Hematopoietic multipotent progenitor cell treated with erythropoietin and hydrocortisone succinate and interleukin-3 and kit ligand, for 15 days (in vitro differentiated cells): ENCODE measurements around the gene ANKAR.
A peak's percentile ranks its signal among the peaks of the same experiment; 100 is the strongest.
"Not testable (repeated sequence)": the region's sequence is repeated elsewhere in the genome, so short reads cannot be mapped to it uniquely, and the experiment has no call there.

ENCODE experiments used
- DNase-seq: peaks from one replicate; pipeline ENCODE4 v3.0.0-alpha.2; 2015; ENCODE audit warnings: low spot score

The ANKAR gene, protein sequence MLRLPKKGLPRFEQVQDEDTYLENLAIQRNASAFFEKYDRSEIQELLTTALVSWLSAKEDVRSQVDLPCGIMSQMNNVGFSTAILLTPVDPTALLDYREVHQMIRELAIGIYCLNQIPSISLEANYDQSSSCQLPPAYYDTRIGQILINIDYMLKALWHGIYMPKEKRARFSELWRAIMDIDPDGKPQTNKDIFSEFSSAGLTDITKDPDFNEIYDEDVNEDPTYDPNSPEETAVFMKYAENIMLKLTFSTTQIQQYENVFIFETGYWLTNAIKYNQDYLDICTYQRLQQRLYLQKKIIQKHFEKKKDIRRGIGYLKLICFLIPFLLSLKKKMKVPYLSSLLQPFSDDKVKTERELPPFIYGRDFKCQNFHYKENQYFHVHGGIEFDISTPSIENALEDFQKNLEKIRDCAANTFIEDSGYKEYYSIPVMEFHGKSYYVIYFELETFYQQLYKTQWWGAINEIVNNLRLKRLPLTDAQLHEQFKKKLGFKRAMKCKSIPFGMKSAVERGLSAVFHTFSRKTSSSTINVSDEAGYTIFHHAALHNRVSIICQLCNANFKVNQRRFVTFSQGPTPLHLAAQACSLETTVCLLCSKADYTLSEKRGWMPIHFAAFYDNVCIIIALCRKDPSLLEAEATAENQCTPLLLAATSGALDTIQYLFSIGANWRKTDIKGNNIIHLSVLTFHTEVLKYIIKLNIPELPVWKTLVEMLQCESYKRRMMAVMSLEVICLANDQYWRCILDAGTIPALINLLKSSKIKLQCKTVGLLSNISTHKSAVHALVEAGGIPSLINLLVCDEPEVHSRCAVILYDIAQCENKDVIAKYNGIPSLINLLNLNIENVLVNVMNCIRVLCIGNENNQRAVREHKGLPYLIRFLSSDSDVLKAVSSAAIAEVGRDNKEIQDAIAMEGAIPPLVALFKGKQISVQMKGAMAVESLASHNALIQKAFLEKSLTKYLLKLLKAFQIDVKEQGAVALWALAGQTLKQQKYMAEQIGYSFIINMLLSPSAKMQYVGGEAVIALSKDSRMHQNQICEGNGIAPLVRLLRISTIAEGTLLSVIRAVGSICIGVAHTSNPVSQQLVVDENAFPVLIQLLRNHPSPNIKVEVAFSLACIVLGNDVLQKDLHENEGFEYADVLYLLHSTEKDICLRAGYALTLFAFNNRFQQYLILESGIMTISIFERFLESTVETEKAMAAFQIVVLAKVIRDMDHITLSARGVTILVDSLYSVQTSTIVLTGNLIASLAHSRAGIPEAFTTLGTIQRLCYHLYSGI (N-terminal part only)

GRCh38 chr2:189674374-189675112, at the start of gene ANKAR:
Gene ANKAR (plus strand): TSS chr2:189674670. CDS start chr2:189676491, 1,821 bp downstream.
- peak; percentile 85 for DNase-seq

GRCh38 chr2:189625636-189626035, 48.8 kb upstream of the ANKAR start:
- DNase-seq, result no peak

- no peak for DNase-seq
These were observed 46.7 kb upstream of the ANKAR start for GRCh38 chr2:189627789-189628188.

- DNase-seq, result peak; percentile 53
These were observed 45.5 kb upstream of the ANKAR start for GRCh38 chr2:189628817-189629530.

DNA sequence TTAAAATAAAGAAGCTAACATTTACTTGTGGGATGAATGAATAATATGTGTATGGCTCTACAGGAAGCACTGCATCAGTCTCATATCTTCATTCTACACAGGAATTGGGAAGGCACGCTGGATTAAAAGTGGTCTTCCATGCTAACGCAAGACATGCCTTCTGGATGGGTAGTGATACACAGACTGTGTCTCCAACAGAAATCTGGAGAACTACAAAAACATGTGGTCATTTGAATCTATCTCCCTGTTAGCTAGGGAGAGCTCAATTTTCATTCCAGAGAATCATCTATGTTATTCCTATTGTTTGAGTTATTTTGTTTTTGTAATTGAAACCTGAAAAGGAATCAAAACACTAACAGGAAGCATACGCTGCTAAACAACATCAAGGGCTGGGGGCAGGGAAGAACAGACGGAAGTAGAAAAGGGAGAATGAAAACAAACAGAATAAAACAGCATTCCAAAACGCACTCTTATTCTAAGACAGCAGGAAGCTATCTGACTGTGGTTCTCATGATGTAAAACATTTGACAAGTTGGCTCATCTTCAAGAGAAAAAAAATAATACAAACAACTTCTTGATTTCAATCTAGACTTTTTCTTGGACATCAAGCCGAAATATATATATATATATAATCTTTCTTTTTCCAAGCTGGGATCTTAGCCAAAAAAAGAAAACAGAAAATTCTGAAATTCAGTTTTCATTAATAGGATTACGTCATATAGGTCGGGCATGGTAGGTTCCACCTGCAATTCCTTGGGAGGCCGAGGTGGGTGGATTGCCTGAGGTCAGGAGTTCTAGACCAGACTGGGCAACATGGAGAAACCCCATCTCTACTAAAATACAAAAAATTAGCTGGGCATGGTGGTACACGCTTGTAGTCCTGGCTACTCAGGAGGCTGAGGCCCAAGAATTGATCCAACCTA, 44.7 kb upstream of the ANKAR start:
- DNase-seq, result no peak

DNA sequence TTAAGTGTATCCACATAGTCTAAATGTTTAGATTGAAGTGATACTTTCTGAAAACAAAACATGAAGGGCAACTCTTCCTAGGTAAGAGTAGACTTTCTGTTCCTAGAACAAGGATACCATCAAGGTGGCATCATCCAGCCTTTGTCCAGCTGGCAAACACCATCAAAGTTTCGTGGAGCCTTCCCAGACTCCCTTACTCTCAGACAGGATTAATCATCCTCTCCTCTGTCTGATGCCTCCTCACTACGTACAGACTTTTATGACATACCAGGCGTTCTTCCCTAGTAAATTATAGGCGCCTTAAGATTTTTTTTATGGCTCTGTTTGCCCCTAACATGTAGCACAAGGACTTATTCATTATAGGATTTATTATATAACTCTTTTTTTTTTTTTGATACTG, 42.6 kb upstream of the ANKAR start:
- DNase-seq, result no peak

DNA sequence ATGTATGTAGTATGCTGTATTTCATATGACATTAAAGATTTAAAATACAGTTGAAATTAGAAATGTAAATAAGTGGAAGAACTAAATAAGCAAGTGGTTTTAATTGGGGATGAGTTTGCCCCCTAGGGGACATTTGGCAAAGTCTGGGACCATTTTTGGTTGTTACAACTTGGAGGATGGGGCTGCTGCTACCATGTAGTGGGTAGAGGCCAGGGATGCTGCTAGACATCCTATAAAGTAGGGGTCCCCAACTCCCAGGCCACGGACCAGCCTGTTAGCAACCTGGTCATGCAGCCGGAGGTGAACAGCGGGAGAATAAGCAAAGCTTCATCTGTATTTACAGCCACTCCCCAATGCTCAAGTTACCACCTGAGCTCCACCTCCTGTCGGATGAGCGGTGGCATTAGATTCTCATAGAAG, 41.1 kb upstream of the ANKAR start:
- peak; percentile 66 for DNase-seq

DNA sequence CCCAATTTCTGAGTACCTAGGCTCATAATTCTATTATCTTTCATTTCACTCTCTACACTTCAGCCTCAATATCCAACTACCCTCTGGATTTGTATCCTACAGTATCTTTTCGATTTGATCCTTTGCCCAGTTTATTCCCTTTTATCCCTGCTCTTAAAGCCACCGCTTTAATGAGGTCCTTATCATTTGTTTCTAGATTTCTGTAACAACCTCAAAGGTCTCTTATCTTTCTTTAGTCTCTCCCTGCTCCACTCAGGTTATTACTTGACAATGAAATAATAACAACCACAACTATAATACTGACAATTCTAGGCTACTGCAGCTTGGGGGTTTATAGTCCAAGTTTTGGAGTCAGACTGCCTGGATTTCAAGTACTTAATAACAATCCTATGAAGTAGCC, 39.1 kb upstream of the ANKAR start:
- DNase-seq, result no peak

GRCh38 chr2:189638301-189639006, 36.0 kb upstream of the ANKAR start:
- no peak for DNase-seq

GRCh38 chr2:189639007-189639609, 35.4 kb upstream of the ANKAR start:
- no peak for DNase-seq

GRCh38 chr2:189641002-189641401, 33.5 kb upstream of the ANKAR start:
- no peak for DNase-seq

DNA sequence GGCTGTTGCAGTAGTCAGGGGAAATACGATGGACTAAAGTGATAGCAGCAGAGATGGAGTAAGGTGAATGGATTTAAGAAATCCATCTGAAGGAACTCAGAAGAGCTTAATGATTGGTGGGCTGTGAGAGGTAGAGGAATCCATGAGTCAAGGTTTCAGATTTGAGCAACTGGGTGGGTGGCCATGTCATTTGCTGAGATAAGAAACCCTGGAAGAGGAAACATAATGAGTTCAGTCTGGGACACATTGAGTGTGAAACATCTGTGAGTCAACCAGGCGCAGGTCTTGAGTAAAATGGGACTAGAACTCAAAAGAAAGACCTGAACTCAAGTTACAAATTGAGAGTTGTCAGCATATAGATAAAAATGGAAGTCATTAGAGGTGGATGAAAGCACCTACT, 32.9 kb upstream of the ANKAR start:
- DNase-seq, result no peak

GRCh38 chr2:189646521-189646920, 27.9 kb upstream of the ANKAR start:
- DNase-seq, result no peak

DNA sequence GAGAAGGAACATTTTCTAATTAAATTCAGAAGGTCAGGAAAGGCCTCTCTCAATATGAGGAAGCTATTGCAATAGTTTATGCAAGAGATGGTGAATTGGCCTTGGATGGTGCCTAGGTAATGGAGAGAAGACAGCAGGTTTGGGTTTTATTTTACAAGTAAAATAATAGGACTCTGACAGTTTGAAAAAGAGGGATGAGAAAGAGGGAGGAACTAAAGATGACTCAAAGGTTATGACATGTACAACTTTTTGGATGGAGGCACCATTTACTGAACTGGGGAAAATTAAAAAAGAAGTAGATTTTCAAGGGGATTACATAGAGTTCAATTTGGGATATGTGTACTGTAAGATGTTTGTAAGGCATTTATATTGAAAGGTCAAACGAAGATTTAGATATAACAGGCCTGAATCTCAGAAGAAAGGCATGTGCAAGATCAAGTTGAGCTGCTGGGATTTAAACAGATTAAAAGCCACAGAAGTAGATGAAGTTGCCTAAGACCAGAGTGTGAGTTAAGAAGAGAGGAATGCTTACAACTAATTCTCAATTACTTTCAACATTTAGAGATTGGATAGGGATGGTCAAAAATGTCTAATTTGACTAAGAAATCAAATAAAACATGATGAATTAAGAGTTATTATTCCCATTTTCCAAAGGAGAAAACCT, 25.5 kb upstream of the ANKAR start:
- DNase-seq, result no peak

GRCh38 chr2:189651284-189651683, 23.2 kb upstream of the ANKAR start:
- no peak for DNase-seq

GRCh38 chr2:189653464-189653863, 21.0 kb upstream of the ANKAR start:
- not testable (repeated sequence) for DNase-seq

- DNase-seq, result no peak
These were observed 19.8 kb upstream of the ANKAR start for GRCh38 chr2:189654641-189655040.

DNA sequence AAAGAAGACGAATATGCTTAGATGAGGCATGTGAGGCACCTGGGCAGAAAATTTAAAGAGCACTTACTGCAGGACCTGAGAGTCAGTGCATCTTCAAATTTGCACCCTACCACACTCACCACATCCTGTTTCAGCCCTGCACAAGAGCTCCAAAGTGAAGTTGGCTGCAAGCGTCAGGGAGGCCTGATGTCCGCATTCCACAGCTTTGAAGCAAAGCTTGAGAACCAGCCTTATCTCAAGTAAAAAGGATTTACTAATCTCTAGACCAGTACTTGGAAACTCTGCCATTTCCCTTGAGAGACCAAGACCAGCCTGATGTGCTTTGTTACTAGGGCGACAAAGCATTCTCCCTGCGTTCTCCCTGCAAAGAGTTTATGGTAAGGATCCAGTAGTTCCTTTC, 16.6 kb upstream of the ANKAR start:
- DNase-seq, result no peak
